MCF 10A (cell line): ENCODE measurements around the gene THAP12. TPM values are rescaled to one million over a fixed set of nuclear protein-coding genes. Genes with fewer than 3 reads are reported as not detected.

ENCODE experiments used
- BruUV-seq: library from RNA; stranded (reverse); fragments of 400-500 nt; replicated peaks from 2 replicates; lab custom pipeline; 2021; lab: Mats Ljungman, UMichigan
- CTCF ChIA-PET: fragments of 300-600 bp; sonication (Branson Sonifier 250); formaldehyde crosslinking; extraction: SDS; loops from one replicate; lab custom pipeline; 2021; ENCODE audit warnings: antibody characterized with exemption, inconsistent platforms; lab: Yijun Ruan, JAX
- POLR2A ChIA-PET: fragments of 300-600, 350-650 bp; sonication (Branson Sonifier 250); formaldehyde crosslinking; extraction: SDS; loops from one replicate; lab custom pipeline; 2020; ENCODE audit warnings: antibody characterized with exemption, inconsistent platforms; lab: Yijun Ruan, JAX
- DNase-seq: peaks from one replicate; pipeline ENCODE4 v3.0.0-alpha.2; 2018; ENCODE audit not compliant: unreplicated experiment
- H3K27ac Mint-ChIP-seq: one replicate; pipeline ENCODE4 v1.8.0; 2022; ENCODE audit warnings: mild to moderate bottlenecking, low read depth, mixed read lengths; ENCODE audit not compliant: unreplicated experiment
- H3K27me3 Mint-ChIP-seq: one replicate; pipeline ENCODE4 v1.8.0; 2022; ENCODE audit warnings: mixed read lengths; ENCODE audit not compliant: insufficient read depth, unreplicated experiment
- H3K36me3 Mint-ChIP-seq: one replicate; pipeline ENCODE4 v1.8.0; 2022; ENCODE audit warnings: mild to moderate bottlenecking, moderate library complexity, mixed read lengths; ENCODE audit not compliant: insufficient read depth, unreplicated experiment
- H3K4me1 Mint-ChIP-seq: one replicate; pipeline ENCODE4 v1.8.0; 2022; ENCODE audit warnings: mixed read lengths; ENCODE audit not compliant: insufficient read depth, unreplicated experiment
- H3K4me3 Mint-ChIP-seq: one replicate; pipeline ENCODE4 v1.8.0; 2022; ENCODE audit warnings: mild to moderate bottlenecking, moderate library complexity, mixed read lengths; ENCODE audit not compliant: unreplicated experiment
- H3K9me3 Mint-ChIP-seq: one replicate; pipeline ENCODE4 v1.8.0; 2022; ENCODE audit warnings: mixed read lengths; ENCODE audit not compliant: unreplicated experiment
- CTCF ChIP-seq: fragments of 200-600 bp; IDR thresholded peaks from one replicate; pipeline ENCODE4 v1.8.0; 2022; ENCODE audit warnings: antibody characterized with exemption, mild to moderate bottlenecking; ENCODE audit not compliant: unreplicated experiment
- intact Hi-C: fragments of 100-400 bp; cut with micrococcal nuclease; formaldehyde crosslinking; loops from 2 replicates; pipeline ENCODE4 v1.14.1; 2022
- total RNA-seq: library from RNA; stranded (reverse); gene quantifications from 2 replicates; pipeline ENCODE4 v1.2.3, GENCODE V29; 2022

THAP12 gene
- total RNA-seq, 1 experiment from 2014 or later = 49.3 TPM

GRCh38 chr11:76361374-76361773 is 19.6 kb downstream of the THAP12 start:
- no peaks in the 10 kb centered on the region for H3K9me3 Mint-ChIP-seq
- no TSS peak for BruUV-seq
- TF ChIP-seq CTCF = no peak
- POLR2A ChIA-PET = interaction anchor here (1.2 kb wide), 1 partner anchor 10 kb away, joined by 3 read pairs; no protein-coding TSS in a partner anchor
- no peak for DNase-seq
- peak overlapping the region; percentile 49 for H3K27ac Mint-ChIP-seq
- intact Hi-C loops = no loop called here
- CTCF ChIA-PET = no interaction called here
- no peaks in the 10 kb centered on the region for H3K27me3 Mint-ChIP-seq
- H3K4me1 Mint-ChIP-seq = no peaks in the 10 kb centered on the region
- H3K4me3 Mint-ChIP-seq = no peak overlapping the region
- peaks cover 33% of the 10 kb centered on the region for H3K36me3 Mint-ChIP-seq

GRCh38 chr11:76355172-76355571 is 25.8 kb downstream of the THAP12 start:
- no peak for TF ChIP-seq CTCF
- ChIA-PET POLR2A (interaction anchor here (0.5 kb wide), 1 partner anchor 32 kb away, joined by 4 read pairs; no protein-coding TSS in a partner anchor), CTCF (no interaction called here)
- no TSS peak for BruUV-seq
- Mint-ChIP-seq H3K4me3 (no peak overlapping the region), H3K4me1 (no peaks in the 10 kb centered on the region), H3K9me3 (no peaks in the 10 kb centered on the region), H3K27ac (no peak overlapping the region), H3K27me3 (no peaks in the 10 kb centered on the region), H3K36me3 (peaks cover 51% of the 10 kb centered on the region)
- intact Hi-C loops = no loop called here
- no peak for DNase-seq

- Mint-ChIP-seq H3K36me3 (peaks cover 34% of the 10 kb centered on the region), H3K4me3 (no peak overlapping the region), H3K9me3 (no peaks in the 10 kb centered on the region), H3K27ac (no peak overlapping the region), H3K4me1 (no peaks in the 10 kb centered on the region), H3K27me3 (no peaks in the 10 kb centered on the region)
- intact Hi-C loops = no loop called here
- DNase-seq = no peak
- TF ChIP-seq CTCF = no peak
- POLR2A ChIA-PET = interaction anchor here (0.6 kb wide), 1 partner anchor 89 kb away, joined by 3 read pairs; no protein-coding TSS in a partner anchor
- CTCF ChIA-PET = interaction anchor here (1.2 kb wide), 1 partner anchor 27 kb away, joined by 3 read pairs; no protein-coding TSS in a partner anchor
- BruUV-seq = no TSS peak
These were observed 32.6 kb downstream of the THAP12 start for GRCh38 chr11:76348348-76348747.

GRCh38 chr11:76347466-76347865 is 33.5 kb downstream of the THAP12 start:
- H3K27ac Mint-ChIP-seq = no peak overlapping the region
- intact Hi-C loops = no loop called here
- no peaks in the 10 kb centered on the region for H3K4me1 Mint-ChIP-seq
- peaks cover 25% of the 10 kb centered on the region for H3K36me3 Mint-ChIP-seq
- TF ChIP-seq CTCF = no peak
- H3K4me3 Mint-ChIP-seq = no peak overlapping the region
- ChIA-PET POLR2A (no interaction called here), CTCF (interaction anchor here (0.7 kb wide), 1 partner anchor 53 kb away, joined by 3 read pairs; no protein-coding TSS in a partner anchor)
- no peak for DNase-seq
- H3K27me3 Mint-ChIP-seq = no peaks in the 10 kb centered on the region
- H3K9me3 Mint-ChIP-seq = no peaks in the 10 kb centered on the region
- no TSS peak for BruUV-seq
